Fibroblast of lung (primary cell): ENCODE measurements around the gene SYP. TPM values are rescaled to one million over a fixed set of nuclear protein-coding genes. Genes with fewer than 3 reads are reported as not detected.

Experiments
- DNase-seq, 2 donors: peaks; one replicate each; pipeline versions ENCODE4 v3.0.0 to v3.0.0-alpha.2; 2010; ENCODE audit warnings: low read depth in 2 of 2
- H2AFZ ChIP-seq: 2 replicates; pipeline ENCODE4 v1.5.1; 2012; ENCODE audit warnings: low read length, control low read depth, inconsistent platforms
- H3K27ac ChIP-seq: 2 replicates; pipeline ENCODE4 v1.5.1; 2011; ENCODE audit warnings: low read length, control low read depth; ENCODE audit not compliant: insufficient read depth
- H3K27me3 ChIP-seq: 2 replicates; pipeline ENCODE4 v1.5.1; 2011; ENCODE audit warnings: mild to moderate bottlenecking, low read length; ENCODE audit not compliant: control insufficient read depth, insufficient read depth
- H3K36me3 ChIP-seq: 2 replicates; pipeline ENCODE4 v1.5.1; 2011; ENCODE audit warnings: low read length; ENCODE audit not compliant: control insufficient read depth, insufficient read depth
- H3K4me1 ChIP-seq: 2 replicates; pipeline ENCODE4 v1.5.1; 2011; ENCODE audit warnings: low read length; ENCODE audit not compliant: control insufficient read depth, insufficient read depth; ENCODE audit errors: extremely low read depth
- H3K4me2 ChIP-seq: 2 replicates; pipeline ENCODE4 v1.5.1; 2011; ENCODE audit warnings: low read length, control low read depth; ENCODE audit not compliant: insufficient read depth; ENCODE audit errors: extremely low read depth
- H3K4me3 ChIP-seq, 4 experiments: fragments of 200-600 bp in 1 of 4; sonication (generic) in 1 of 4; replicated peaks in 1 of 4; 2 replicates each; pipeline ENCODE4 v1.5.1; 2011 to 2016; ENCODE audit warnings: low read length in 4 of 4, low read depth in 3 of 4, mild to moderate bottlenecking in 3 of 4, control low read depth in 2 of 4, inconsistent platforms in 1 of 4, mixed read lengths in 1 of 4; ENCODE audit not compliant: insufficient read depth in 1 of 4; ENCODE audit errors: control extremely low read depth in 1 of 4
- H3K79me2 ChIP-seq: 2 replicates; pipeline ENCODE4 v1.5.1; 2012; ENCODE audit warnings: mild to moderate bottlenecking, low read length, inconsistent platforms; ENCODE audit not compliant: control insufficient read depth, insufficient read depth
- H3K9ac ChIP-seq: 2 replicates; pipeline ENCODE4 v1.5.1; 2011; ENCODE audit warnings: mild to moderate bottlenecking, low read length, control low read depth; ENCODE audit not compliant: insufficient read depth
- H3K9me3 ChIP-seq: 2 replicates; pipeline ENCODE4 v1.5.1; 2012; ENCODE audit warnings: low read depth, low read length; ENCODE audit not compliant: control insufficient read depth, insufficient read depth
- H4K20me1 ChIP-seq: 2 replicates; pipeline ENCODE4 v1.5.1; 2011; ENCODE audit warnings: low read length; ENCODE audit not compliant: control insufficient read depth, insufficient read depth; ENCODE audit errors: extremely low read depth
- EZH2 ChIP-seq: IDR thresholded peaks from 2 replicates; pipeline ENCODE4 v1.5.1; 2012; ENCODE audit warnings: low read length, control low read depth, mild to moderate bottlenecking; ENCODE audit errors: missing control alignments
- polyA plus RNA-seq, 2 donors: library from polyadenylated mRNA; depleted of rRNA in 1 of 2; stranded (reverse) in 1 of 2; unstranded in 1 of 2; fragments of >200 nt; gene quantifications; 2 replicates each; pipeline ENCODE4 v1.2.1, GENCODE V29; 2011 to 2012; ENCODE audit warnings: missing spikeins in 1 of 2
- total RNA-seq: library from RNA; depleted of rRNA; stranded (reverse); fragments of >200 nt; gene quantifications from 2 replicates; pipeline ENCODE4 v1.2.1, GENCODE V29; 2014
- TF ChIP-seq, protein P1 (sequence below), 2 donors: IDR thresholded peaks in 1 of 2; conservative IDR thresholded peaks in 1 of 2; 1 replicate in 1 of 2; 2 replicates in 1 of 2; pipeline ENCODE4 v1.5.1; 2011 to 2012; ENCODE audit warnings: low read length in 2 of 2, control low read depth in 1 of 2, inconsistent platforms in 1 of 2, low read depth in 1 of 2, mild to moderate bottlenecking in 1 of 2

The SYP gene
- total and polyA plus RNA-seq, 2 donors (not counting 1 experiment from before 2014, with no cell fraction given), result 0.08 to 0.17 TPM

DNA sequence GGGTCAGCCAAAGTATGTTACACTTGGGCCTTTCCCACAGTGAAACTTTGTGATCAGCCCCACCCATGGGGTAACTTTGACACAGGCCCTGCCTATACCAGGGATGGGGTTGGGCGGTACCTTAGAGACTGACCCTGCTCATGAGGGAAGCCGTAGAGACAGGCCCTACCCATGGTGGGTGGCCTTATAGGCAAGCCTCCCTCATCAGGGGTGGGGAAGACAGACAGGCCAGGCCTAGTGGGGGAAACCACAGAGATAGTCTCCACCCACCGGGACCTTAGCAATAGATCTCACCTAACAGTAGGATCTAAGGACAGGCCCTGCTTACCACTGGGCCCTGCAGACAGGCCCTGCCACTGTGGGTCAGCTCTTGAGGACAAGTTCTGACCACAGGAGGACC lies 21.5 kb downstream of the SYP start:
- no peak for TF ChIP-seq EZH2
- TF ChIP-seq, protein P1, sequence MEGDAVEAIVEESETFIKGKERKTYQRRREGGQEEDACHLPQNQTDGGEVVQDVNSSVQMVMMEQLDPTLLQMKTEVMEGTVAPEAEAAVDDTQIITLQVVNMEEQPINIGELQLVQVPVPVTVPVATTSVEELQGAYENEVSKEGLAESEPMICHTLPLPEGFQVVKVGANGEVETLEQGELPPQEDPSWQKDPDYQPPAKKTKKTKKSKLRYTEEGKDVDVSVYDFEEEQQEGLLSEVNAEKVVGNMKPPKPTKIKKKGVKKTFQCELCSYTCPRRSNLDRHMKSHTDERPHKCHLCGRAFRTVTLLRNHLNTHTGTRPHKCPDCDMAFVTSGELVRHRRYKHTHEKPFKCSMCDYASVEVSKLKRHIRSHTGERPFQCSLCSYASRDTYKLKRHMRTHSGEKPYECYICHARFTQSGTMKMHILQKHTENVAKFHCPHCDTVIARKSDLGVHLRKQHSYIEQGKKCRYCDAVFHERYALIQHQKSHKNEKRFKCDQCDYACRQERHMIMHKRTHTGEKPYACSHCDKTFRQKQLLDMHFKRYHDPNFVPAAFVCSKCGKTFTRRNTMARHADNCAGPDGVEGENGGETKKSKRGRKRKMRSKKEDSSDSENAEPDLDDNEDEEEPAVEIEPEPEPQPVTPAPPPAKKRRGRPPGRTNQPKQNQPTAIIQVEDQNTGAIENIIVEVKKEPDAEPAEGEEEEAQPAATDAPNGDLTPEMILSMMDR (conservative IDR thresholded peaks at IDR 0.05 in 1 of 2, IDR thresholded peaks at IDR 0.05 in 1 of 2; ENCODE audit: low read depth in 1 of 2, low read length in 2 of 2), result no peak
- no peak for DNase-seq
- H3K9me3 ChIP-seq, result no peaks in the 10 kb centered on the region

DNA sequence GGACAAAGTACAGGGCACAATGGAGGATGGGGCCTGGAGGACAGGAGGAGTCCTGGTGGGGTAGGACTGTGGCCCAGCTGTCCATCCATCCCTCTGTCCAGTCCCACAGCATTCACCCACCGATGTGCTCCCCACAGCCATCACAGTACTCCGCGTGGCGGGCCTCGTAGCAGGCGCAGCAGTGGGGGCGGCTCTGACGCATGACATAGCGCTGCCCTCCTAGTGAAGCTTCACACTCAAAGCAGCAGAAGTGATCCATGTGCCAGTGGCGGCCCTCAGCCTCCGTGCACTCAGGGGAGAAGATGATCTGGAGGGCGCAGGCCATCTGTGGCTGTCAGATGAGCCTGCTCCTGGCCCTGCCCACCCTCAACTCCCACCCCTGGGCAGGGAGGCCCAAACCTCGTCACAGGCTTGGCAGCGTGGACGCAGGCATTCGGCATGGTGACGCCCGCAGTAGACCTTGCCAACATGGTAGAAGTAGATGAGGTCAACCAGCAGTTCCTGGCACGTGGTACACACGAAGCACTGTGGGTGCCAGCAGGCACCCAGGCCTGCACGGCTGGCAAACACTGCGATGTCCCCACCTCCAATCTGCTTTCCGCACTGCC lies 22.0 kb downstream of the SYP start:
- Histone ChIP-seq H3K4me3 (no peak overlapping the region), H3K4me1 (peaks cover 2% of the 10 kb centered on the region), H4K20me1 (no peaks in the 10 kb centered on the region), H2AFZ (no peak overlapping the region), H3K36me3 (peaks cover 2% of the 10 kb centered on the region), H3K27ac (no peak overlapping the region), H3K4me2 (no peak overlapping the region), H3K9me3 (no peaks in the 10 kb centered on the region), H3K27me3 (no peaks in the 10 kb centered on the region), H3K9ac (no peak overlapping the region), H3K79me2 (peaks cover 9% of the 10 kb centered on the region)
- no peak for DNase-seq
- no peak for TF ChIP-seq EZH2
- TF ChIP-seq, protein P1 (conservative IDR thresholded peaks at IDR 0.05 in 1 of 2, IDR thresholded peaks at IDR 0.05 in 1 of 2; ENCODE audit: low read depth in 1 of 2, low read length in 2 of 2), result no peak

More for the DNA sequence above, 21.5 kb downstream of the SYP start:
- H3K4me2 ChIP-seq, result no peak overlapping the region
- no peak overlapping the region for H3K4me3 ChIP-seq
- no peak overlapping the region for H3K27ac ChIP-seq
- H3K79me2 ChIP-seq, result peaks cover 4% of the 10 kb centered on the region
- H3K9ac ChIP-seq, result no peak overlapping the region
- H3K36me3 ChIP-seq, result peaks cover 2% of the 10 kb centered on the region
- H2AFZ ChIP-seq, result no peak overlapping the region
- H3K4me1 ChIP-seq, result no peaks in the 10 kb centered on the region
- H4K20me1 ChIP-seq, result no peaks in the 10 kb centered on the region
- H3K27me3 ChIP-seq, result no peaks in the 10 kb centered on the region

GRCh38 chrX:49177338-49177833 lies 22.6 kb downstream of the SYP start:
- TF ChIP-seq EZH2, result no peak
- TF ChIP-seq, protein P1 (conservative IDR thresholded peaks at IDR 0.05 in 1 of 2, IDR thresholded peaks at IDR 0.05 in 1 of 2; ENCODE audit: low read depth in 1 of 2, low read length in 2 of 2), result no peak
- Histone ChIP-seq H3K36me3 (peaks cover 2% of the 10 kb centered on the region), H3K4me2 (no peak overlapping the region), H3K9me3 (no peaks in the 10 kb centered on the region), H3K4me1 (peaks cover 2% of the 10 kb centered on the region), H3K9ac (no peak overlapping the region), H2AFZ (no peak overlapping the region), H3K27ac (no peak overlapping the region), H3K27me3 (no peaks in the 10 kb centered on the region), H3K4me3 (no peak overlapping the region), H3K79me2 (peaks cover 13% of the 10 kb centered on the region), H4K20me1 (no peaks in the 10 kb centered on the region)
- no peak for DNase-seq
